ENCODE measurements around the gene FAAP100. TPM values are rescaled to one million over a fixed set of nuclear protein-coding genes. Genes with fewer than 3 reads are reported as not detected.
A peak's percentile ranks its signal among the peaks of the same experiment; 100 is the strongest.

The FAAP100 gene
- polyA plus RNA-seq, 1 of the 3 experiments (the other 2 are of a cell fraction): 18.9 TPM

GRCh38 chr17:81512562-81513371 lies 39.4 kb downstream of the FAAP100 start, which contains the start of gene ACTG1 (continued):
- TF ChIP-seq REST (IDR thresholded peaks at IDR 0.05; ENCODE audit: low read depth, low read length) (peak; percentile 81), PBX3 (IDR thresholded peaks at IDR 0.05) (peak; percentile 12; the same call in 1 of the 2 replicates), SMC3 (IDR thresholded peaks at IDR 0.05; ENCODE audit: low read depth, low read length) (no peak), FOXM1 (IDR thresholded peaks at IDR 0.05; ENCODE audit: low read depth) (peak; percentile 58), NRF1 (IDR thresholded peaks at IDR 0.05; ENCODE audit: low read depth, low read length) (0 out of 2 replicates have a peak, but pooled peaks have one; percentile 7), FOSL2 (IDR thresholded peaks at IDR 0.05; ENCODE audit: borderline replicate concordance, low read depth) (0 out of 2 replicates have a peak, but pooled peaks have one; percentile 9), USF1 (IDR thresholded peaks at IDR 0.05; ENCODE audit: borderline replicate concordance, low read depth) (peak; percentile 86), RXRA (IDR thresholded peaks at IDR 0.05; ENCODE audit: borderline replicate concordance, low read depth) (no peak), NFIC (IDR thresholded peaks at IDR 0.05; ENCODE audit: borderline replicate concordance) (peak; percentile 64), FOXJ3 (CRISPR knock-in tag; IDR thresholded peaks at IDR 0.05) (no peak), ELF1 (IDR thresholded peaks at IDR 0.05) (no peak), YY1 (IDR thresholded peaks at IDR 0.05; ENCODE audit: low read depth) (no peak), RFX5 (IDR thresholded peaks at IDR 0.05; ENCODE audit: low read length) (no peak)
